Activated naive CD4-positive, alpha-beta T cell treated with anti-CD3 and anti-CD28 coated beads for 36 hours (primary cell): Measurements from ENCODE around the gene C6orf52. TPM values are rescaled to one million over a fixed set of nuclear protein-coding genes. Genes with fewer than 3 reads are reported as not detected.

ENCODE experiments used
- CTCF ChIA-PET: fragments of 350-600 bp; sonication (Branson Sonifier 250); formaldehyde crosslinking; loops from one replicate; lab custom pipeline; 2021; ENCODE audit warnings: antibody characterized with exemption; lab: Charles Lee
- DNase-seq: peaks from one replicate; pipeline ENCODE4 v3.0.0-alpha.2; 2020
- H3K27ac Mint-ChIP-seq: one replicate; pipeline ENCODE4 v1.8.0; 2021; ENCODE audit warnings: mild to moderate bottlenecking, mixed read lengths
- H3K27me3 Mint-ChIP-seq: one replicate; pipeline ENCODE4 v1.8.0; 2021; ENCODE audit warnings: low read depth, mixed read lengths
- H3K36me3 Mint-ChIP-seq: one replicate; pipeline ENCODE4 v1.8.0; 2021; ENCODE audit warnings: low read depth, mixed read lengths
- H3K4me1 Mint-ChIP-seq: one replicate; pipeline ENCODE4 v1.8.0; 2021; ENCODE audit warnings: low read depth, mixed read lengths
- H3K4me3 Mint-ChIP-seq: one replicate; pipeline ENCODE4 v1.8.0; 2021; ENCODE audit warnings: mild to moderate bottlenecking, moderate library complexity, mixed read lengths
- H3K9me3 Mint-ChIP-seq: one replicate; pipeline ENCODE4 v1.8.0; 2021; ENCODE audit warnings: mixed read lengths
- intact Hi-C: fragments of 100-400 bp; cut with micrococcal nuclease; formaldehyde crosslinking; loops from one replicate; pipeline ENCODE4 v1.15.1; 2023
- total RNA-seq, 2 experiments: library from RNA; stranded (reverse); gene quantifications; one replicate each; pipeline ENCODE4 v1.2.3, GENCODE V29; 2021

C6orf52 gene
- total RNA-seq, 2 experiments from 2014 or later = 1.3 to 3.9 TPM

DNA sequence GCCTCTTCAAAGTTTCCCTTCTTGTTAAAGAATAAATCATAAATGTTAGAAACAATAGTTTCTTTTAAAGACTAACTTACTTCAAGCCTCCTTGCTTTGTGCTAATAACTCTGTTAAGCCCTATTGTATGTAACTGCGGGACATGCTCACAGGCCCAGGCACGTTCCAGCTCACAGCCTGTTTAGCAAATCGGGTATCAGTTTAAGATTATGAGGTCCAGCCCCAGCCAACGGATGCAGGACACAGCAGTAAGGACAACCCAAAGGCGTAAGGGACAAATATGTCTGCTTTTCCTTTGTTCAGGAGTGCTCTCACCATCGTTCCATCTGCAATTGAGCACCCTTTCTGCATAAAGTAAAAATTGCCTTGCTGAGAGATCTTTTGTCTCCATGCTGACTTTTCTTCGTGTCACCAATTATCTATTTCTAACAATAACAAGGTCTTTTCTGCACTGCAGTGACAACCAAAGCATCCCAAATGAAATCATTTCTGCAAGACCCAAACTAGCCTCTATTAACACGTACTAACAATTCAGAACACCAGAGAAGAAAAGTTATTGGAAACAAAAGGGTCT is 1.4 kb downstream of the C6orf52 start:
- CTCF ChIA-PET = interaction anchor here (0.6 kb wide), 1 partner anchor 169 kb away, joined by 4 read pairs; no protein-coding TSS in a partner anchor
- Mint-ChIP-seq H3K27me3 (no peaks in the 10 kb centered on the region), H3K27ac (peak overlapping the region; percentile 46), H3K4me1 (peaks cover 30% of the 10 kb centered on the region), H3K9me3 (peaks cover 2% of the 10 kb centered on the region), H3K36me3 (peaks cover 12% of the 10 kb centered on the region), H3K4me3 (peak overlapping the region; percentile 97)
- no peak for DNase-seq
- intact Hi-C loops = loop anchor here (5.0 kb wide), 1 partner anchor 844 kb away; the partner anchor contains the start of gene TMEM170B

- Mint-ChIP-seq H3K27ac (no peak overlapping the region), H3K4me3 (no peak overlapping the region), H3K9me3 (peaks cover 2% of the 10 kb centered on the region), H3K4me1 (peaks cover 18% of the 10 kb centered on the region), H3K36me3 (peaks cover 10% of the 10 kb centered on the region), H3K27me3 (no peaks in the 10 kb centered on the region)
- DNase-seq = no peak
- intact Hi-C loops = loop anchor here (5.0 kb wide), 1 partner anchor 846 kb away; the partner anchor contains the start of gene TMEM170B
- CTCF ChIA-PET = interaction anchor here (1.0 kb wide), 1 partner anchor 212 kb away, joined by 7 read pairs; no protein-coding TSS in a partner anchor
These were observed 3.6 kb downstream of the C6orf52 start for GRCh38 chr6:10690651-10691445.

- peaks cover 34% of the 10 kb centered on the region for H3K4me1 Mint-ChIP-seq
- no peaks in the 10 kb centered on the region for H3K9me3 Mint-ChIP-seq
- H3K36me3 Mint-ChIP-seq = peaks cover 1% of the 10 kb centered on the region
- no peak for DNase-seq
- intact Hi-C loops = no loop called here
- no peak overlapping the region for H3K27ac Mint-ChIP-seq
- no peak overlapping the region for H3K4me3 Mint-ChIP-seq
- H3K27me3 Mint-ChIP-seq = peaks cover 2% of the 10 kb centered on the region
- CTCF ChIA-PET = no interaction called here
These were observed 6.8 kb downstream of the C6orf52 start for GRCh38 chr6:10687582-10687981.

DNA sequence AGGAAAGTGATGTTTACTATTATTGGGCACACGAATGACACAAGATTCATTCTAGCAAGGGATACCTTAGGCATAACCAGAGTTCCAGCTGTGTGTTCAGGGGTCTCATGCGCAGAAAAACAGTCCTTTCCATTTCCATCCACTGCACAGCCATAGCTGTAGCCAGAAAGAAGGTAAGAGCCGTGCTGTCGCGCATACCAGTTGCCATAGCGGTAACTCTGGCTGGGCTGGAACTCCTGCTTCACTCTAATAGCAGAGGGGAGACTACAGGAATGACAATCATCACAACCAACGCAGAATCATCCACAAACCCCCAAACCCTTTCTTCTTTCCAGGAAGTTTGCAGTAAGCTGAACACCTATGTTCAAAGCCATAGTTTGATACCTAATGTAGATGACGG is 7.5 kb downstream of the C6orf52 start:
- no peaks in the 10 kb centered on the region for H3K9me3 Mint-ChIP-seq
- H3K27ac Mint-ChIP-seq = no peak overlapping the region
- H3K4me3 Mint-ChIP-seq = no peak overlapping the region
- DNase-seq = no peak
- CTCF ChIA-PET = no interaction called here
- H3K27me3 Mint-ChIP-seq = peaks cover 2% of the 10 kb centered on the region
- H3K36me3 Mint-ChIP-seq = no peaks in the 10 kb centered on the region
- H3K4me1 Mint-ChIP-seq = peaks cover 40% of the 10 kb centered on the region
- intact Hi-C loops = no loop called here

GRCh38 chr6:10685092-10685915 is 9.1 kb downstream of the C6orf52 start:
- peaks cover 42% of the 10 kb centered on the region for H3K4me1 Mint-ChIP-seq
- H3K4me3 Mint-ChIP-seq = no peak overlapping the region
- intact Hi-C loops = loop anchor here (1.0 to 2.0 kb wide), 2 partner anchors 9 to 31 kb away; partner anchors contain the start of genes C6orf52 and PAK1IP1
- H3K36me3 Mint-ChIP-seq = no peaks in the 10 kb centered on the region
- H3K27me3 Mint-ChIP-seq = peaks cover 2% of the 10 kb centered on the region
- no peaks in the 10 kb centered on the region for H3K9me3 Mint-ChIP-seq
- H3K27ac Mint-ChIP-seq = no peak overlapping the region
- DNase-seq = no peak
- CTCF ChIA-PET = interaction anchor here (0.6 kb wide), 1 partner anchor 21 kb away, joined by 4 read pairs; no protein-coding TSS in a partner anchor

- Mint-ChIP-seq H3K36me3 (no peaks in the 10 kb centered on the region), H3K27ac (no peak overlapping the region), H3K9me3 (no peaks in the 10 kb centered on the region), H3K4me3 (no peak overlapping the region), H3K4me1 (peaks cover 42% of the 10 kb centered on the region), H3K27me3 (peaks cover 2% of the 10 kb centered on the region)
- no peak for DNase-seq
- CTCF ChIA-PET = interaction anchor here (0.6 kb wide), 2 partner anchors 20 to 29 kb away, joined by 3 to 4 read pairs; no protein-coding TSS in a partner anchor
- intact Hi-C loops = loop anchor here (1.0 to 2.0 kb wide), 2 partner anchors 10 to 30 kb away; partner anchors contain the start of genes C6orf52 and PAK1IP1
These were observed 9.8 kb downstream of the C6orf52 start for GRCh38 chr6:10684618-10685017.

GRCh38 chr6:10682355-10682988 is 11.9 kb downstream of the C6orf52 start:
- CTCF ChIA-PET = interaction anchor here (0.6 to 0.7 kb wide), 2 partner anchors 12 to 66 kb away, joined by 3 to 5 read pairs; no protein-coding TSS in a partner anchor
- H3K36me3 Mint-ChIP-seq = no peaks in the 10 kb centered on the region
- DNase-seq = no peak
- intact Hi-C loops = no loop called here
- no peaks in the 10 kb centered on the region for H3K9me3 Mint-ChIP-seq
- no peak overlapping the region for H3K4me3 Mint-ChIP-seq
- peaks cover 42% of the 10 kb centered on the region for H3K4me1 Mint-ChIP-seq
- peaks cover 2% of the 10 kb centered on the region for H3K27me3 Mint-ChIP-seq
- no peak overlapping the region for H3K27ac Mint-ChIP-seq

- CTCF ChIA-PET = interaction anchor here (0.6 kb wide), 1 partner anchor 11 kb away, joined by 5 read pairs; no protein-coding TSS in a partner anchor
- H3K27me3 Mint-ChIP-seq = peaks cover 2% of the 10 kb centered on the region
- peaks cover 42% of the 10 kb centered on the region for H3K4me1 Mint-ChIP-seq
- no peaks in the 10 kb centered on the region for H3K36me3 Mint-ChIP-seq
- no peak for DNase-seq
- H3K9me3 Mint-ChIP-seq = no peaks in the 10 kb centered on the region
- intact Hi-C loops = no loop called here
- no peak overlapping the region for H3K4me3 Mint-ChIP-seq
- no peak overlapping the region for H3K27ac Mint-ChIP-seq
These were observed 12.6 kb downstream of the C6orf52 start for GRCh38 chr6:10681795-10682194.

GRCh38 chr6:10678456-10678855 is 16.0 kb downstream of the C6orf52 start:
- DNase-seq = no peak
- Mint-ChIP-seq H3K36me3 (no peaks in the 10 kb centered on the region), H3K4me3 (no peak overlapping the region), H3K9me3 (no peaks in the 10 kb centered on the region), H3K27me3 (no peaks in the 10 kb centered on the region), H3K4me1 (peaks cover 15% of the 10 kb centered on the region), H3K27ac (no peak overlapping the region)
- CTCF ChIA-PET = no interaction called here
- intact Hi-C loops = no loop called here

GRCh38 chr6:10676403-10676802 is 18.0 kb downstream of the C6orf52 start:
- no peak overlapping the region for H3K4me3 Mint-ChIP-seq
- intact Hi-C loops = no loop called here
- H3K9me3 Mint-ChIP-seq = no peaks in the 10 kb centered on the region
- H3K27me3 Mint-ChIP-seq = no peaks in the 10 kb centered on the region
- CTCF ChIA-PET = no interaction called here
- no peaks in the 10 kb centered on the region for H3K4me1 Mint-ChIP-seq
- no peak overlapping the region for H3K27ac Mint-ChIP-seq
- no peak for DNase-seq
- no peaks in the 10 kb centered on the region for H3K36me3 Mint-ChIP-seq

DNA sequence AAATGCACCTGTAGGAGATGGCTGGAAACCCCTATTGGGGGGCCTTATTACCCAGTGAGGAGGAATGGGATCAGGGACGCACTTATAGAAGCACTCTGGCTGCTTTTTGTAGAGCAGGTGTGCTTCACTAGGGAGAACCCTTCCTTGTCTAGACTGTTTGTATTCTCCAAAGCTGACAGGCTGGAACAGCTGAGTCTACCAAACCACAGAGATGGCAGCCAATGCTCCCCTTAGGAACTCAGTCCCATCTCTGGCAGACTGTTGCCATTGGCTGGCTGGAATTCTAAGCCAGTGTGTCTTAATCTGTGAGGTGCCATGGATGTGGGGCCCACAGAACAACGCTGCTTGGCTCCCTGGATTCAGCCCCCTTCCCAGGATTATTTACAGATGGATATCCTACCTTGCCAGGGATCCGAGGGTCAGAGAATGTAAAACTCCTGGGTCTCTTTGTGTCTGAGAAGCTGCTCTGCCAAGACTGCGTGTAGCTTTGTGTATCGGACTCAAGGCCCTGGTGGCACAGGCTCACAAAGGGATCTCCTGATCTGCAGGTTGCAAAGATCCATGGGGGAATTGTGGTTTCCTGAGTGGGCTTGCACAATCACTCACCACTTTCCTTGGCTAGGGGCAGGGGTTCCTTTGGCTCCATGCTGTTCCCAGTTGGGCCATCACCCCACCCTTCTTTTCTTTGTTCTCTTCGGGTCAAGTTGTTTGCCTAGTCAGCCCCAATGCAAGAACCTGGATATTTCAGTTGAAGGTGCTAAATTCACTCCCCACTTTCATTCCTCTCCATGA is 26.1 kb downstream of the C6orf52 start:
- CTCF ChIA-PET = interaction anchor here (1.9 kb wide), 1 partner anchor 190 kb away, joined by 11 read pairs; no protein-coding TSS in a partner anchor

More for the DNA sequence above, 26.1 kb downstream of the C6orf52 start:
- no peak for DNase-seq
- intact Hi-C loops = no loop called here
- H3K27me3 Mint-ChIP-seq = peaks cover 12% of the 10 kb centered on the region
- no peak overlapping the region for H3K27ac Mint-ChIP-seq
- H3K9me3 Mint-ChIP-seq = peaks cover 9% of the 10 kb centered on the region
- H3K4me3 Mint-ChIP-seq = no peak overlapping the region
- H3K36me3 Mint-ChIP-seq = no peaks in the 10 kb centered on the region
- peaks cover 5% of the 10 kb centered on the region for H3K4me1 Mint-ChIP-seq
